Transverse colon (tissue), 3 donors: ENCODE data around the gene SOX1.

ENCODE experiments used
- POLR2A ChIP-seq: fragments of 450-650 bp; IDR thresholded peaks from one replicate; pipeline ENCODE4 v1.6.1; 2016; ENCODE audit warnings: antibody characterized with exemption, mild to moderate bottlenecking, moderate library complexity
- TF ChIP-seq, protein P1 (sequence below), 5 experiments: fragments of 200-600 bp in 3 of 5; fragments of 450-650 bp in 2 of 5; sonication (generic) in 3 of 5; IDR thresholded peaks; 1 replicate in 2 of 5; 2 replicates in 3 of 5; pipeline ENCODE4 v1.5.1; 2016 to 2017; ENCODE audit warnings: antibody characterized with exemption in 5 of 5, inconsistent platforms in 3 of 5, mild to moderate bottlenecking in 2 of 5, moderate library complexity in 1 of 5

GRCh38 chr13:112065867-112066623 lies 904 bp upstream of the SOX1 start:
- TF ChIP-seq, protein P1, sequence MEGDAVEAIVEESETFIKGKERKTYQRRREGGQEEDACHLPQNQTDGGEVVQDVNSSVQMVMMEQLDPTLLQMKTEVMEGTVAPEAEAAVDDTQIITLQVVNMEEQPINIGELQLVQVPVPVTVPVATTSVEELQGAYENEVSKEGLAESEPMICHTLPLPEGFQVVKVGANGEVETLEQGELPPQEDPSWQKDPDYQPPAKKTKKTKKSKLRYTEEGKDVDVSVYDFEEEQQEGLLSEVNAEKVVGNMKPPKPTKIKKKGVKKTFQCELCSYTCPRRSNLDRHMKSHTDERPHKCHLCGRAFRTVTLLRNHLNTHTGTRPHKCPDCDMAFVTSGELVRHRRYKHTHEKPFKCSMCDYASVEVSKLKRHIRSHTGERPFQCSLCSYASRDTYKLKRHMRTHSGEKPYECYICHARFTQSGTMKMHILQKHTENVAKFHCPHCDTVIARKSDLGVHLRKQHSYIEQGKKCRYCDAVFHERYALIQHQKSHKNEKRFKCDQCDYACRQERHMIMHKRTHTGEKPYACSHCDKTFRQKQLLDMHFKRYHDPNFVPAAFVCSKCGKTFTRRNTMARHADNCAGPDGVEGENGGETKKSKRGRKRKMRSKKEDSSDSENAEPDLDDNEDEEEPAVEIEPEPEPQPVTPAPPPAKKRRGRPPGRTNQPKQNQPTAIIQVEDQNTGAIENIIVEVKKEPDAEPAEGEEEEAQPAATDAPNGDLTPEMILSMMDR (IDR thresholded peaks at IDR 0.05): no peak
- no peak for TF ChIP-seq POLR2A
